HL-60/S4 treated with phorbol 12-myristate 13-acetate at 8.2 ng/mL for 4 days and 3 days (cell line): ENCODE results near the gene DOCK3.

Source experiments
- in situ Hi-C: fragments of 300-500 bp; cut with MboI; formaldehyde crosslinking; loops from 2 replicates; pipeline ENCODE4 v1.15.0; 2022; ENCODE audit warnings: low sequenced_read_pairs

DOCK3 gene

GRCh38 chr3:51380601-51381332, 706.0 kb downstream of the DOCK3 start:
- in situ Hi-C loops: loop anchor here (25.0 kb wide), 1 partner anchor 768 kb away; the partner anchor contains the start of genes CISH and MAPKAPK3

DNA sequence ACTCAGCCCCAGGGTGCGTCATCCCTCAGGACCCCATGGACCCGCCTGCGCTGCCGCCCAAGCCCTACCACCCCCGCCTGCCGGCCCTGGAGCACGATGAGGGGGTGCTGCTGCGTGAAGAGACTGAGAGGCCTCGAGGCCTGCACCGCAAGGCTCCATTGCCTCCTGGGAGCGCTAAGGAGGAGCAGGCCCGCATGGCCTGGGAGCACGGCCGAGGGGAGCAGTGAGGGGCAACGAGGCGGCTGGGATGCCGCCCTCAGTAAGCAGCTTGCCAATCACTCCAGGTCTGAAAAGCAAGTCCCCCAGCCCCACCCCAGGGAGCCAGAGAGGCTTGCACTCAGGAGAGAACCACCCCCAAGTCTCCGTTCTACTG, 706.6 kb downstream of the DOCK3 start:
- in situ Hi-C loops: loop anchor here (25.0 kb wide), 1 partner anchor 769 kb away; the partner anchor contains the start of genes CISH and MAPKAPK3

- in situ Hi-C loops: loop anchor here (25.0 kb wide), 1 partner anchor 770 kb away; the partner anchor contains the start of genes CISH and MAPKAPK3
These were observed 707.5 kb downstream of the DOCK3 start for GRCh38 chr3:51382076-51382745.

GRCh38 chr3:51382947-51383578, 708.3 kb downstream of the DOCK3 start:
- in situ Hi-C loops: loop anchor here (25.0 kb wide), 1 partner anchor 771 kb away; the partner anchor contains the start of genes CISH and MAPKAPK3

DNA sequence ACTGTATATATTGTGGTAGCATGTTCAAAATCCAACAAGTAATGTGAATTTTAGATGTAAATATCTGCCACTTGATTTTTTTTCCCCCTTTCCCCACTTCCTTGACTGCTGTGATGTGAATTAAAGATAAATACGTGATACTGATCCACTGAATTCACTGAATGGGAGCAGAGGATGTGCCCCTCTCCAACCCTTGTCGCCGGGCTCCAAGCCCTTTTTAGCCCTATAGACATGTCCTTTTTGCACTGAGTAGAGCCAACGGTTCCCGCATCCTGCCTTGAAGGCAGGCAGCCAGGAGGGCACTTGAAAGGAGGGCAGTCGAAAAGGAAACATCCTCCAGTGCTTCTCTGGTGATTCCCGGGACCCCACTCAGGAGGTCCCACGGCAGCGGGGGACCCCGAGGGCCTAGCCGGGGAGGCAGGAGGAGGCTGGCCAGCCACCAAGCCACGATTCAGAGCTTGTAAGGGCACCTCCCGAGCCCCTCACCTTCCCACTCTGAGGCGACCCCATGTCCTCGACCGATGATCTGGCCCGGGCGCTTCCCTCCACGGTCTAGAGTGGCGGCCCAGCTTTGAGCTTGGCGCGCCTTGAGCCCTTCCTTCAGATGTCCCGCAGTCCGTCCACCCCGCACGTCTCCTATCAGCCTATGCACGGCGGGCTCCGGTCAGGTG, 709.5 kb downstream of the DOCK3 start:
- in situ Hi-C loops: loop anchor here (25.0 kb wide), 1 partner anchor 772 kb away; the partner anchor contains the start of genes CISH and MAPKAPK3

DNA sequence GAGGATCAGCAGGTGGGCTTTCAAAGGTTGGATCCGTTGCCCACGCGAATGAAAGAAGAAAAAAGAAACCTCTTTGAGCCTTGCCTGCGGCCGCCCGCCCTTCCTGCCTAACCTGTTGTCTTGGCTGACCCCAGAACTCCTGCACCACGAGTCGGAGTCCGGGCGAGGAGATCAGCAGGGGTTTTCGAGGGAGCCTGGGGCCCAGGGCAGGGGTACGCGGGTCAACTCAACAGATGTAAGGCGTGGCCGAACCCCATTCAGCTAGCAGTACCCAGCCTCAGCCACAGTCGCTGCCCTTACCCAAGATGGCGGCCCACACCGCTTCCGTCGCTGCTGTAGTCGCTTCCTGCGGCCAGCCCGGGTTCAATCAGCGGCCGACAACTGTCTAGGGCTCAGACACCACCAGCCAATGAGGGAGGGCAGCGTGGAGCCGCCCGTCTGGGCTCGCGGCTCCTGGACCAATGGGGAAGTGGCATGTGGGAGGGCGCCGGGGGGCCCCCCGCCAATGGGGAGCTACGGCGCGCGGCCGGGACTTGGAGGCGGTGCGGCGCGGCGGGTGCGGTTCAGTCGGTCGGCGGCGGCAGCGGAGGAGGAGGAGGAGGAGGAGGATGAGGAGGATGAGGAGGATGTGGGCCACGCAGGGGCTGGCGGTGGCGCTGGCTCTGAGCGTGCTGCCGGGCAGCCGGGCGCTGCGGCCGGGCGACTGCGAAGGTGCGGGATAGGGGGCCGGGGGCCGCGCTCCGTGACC, 710.2 kb downstream of the DOCK3 start, which contains the start of gene MANF:
MANF (plus strand) TSS at position 566 of the 748 bp plus-strand sequence; CDS start at position 618, 52 bp downstream.
- in situ Hi-C loops: loop anchor here (25.0 kb wide), 1 partner anchor 773 kb away; the partner anchor contains the start of genes CISH and MAPKAPK3

DNA sequence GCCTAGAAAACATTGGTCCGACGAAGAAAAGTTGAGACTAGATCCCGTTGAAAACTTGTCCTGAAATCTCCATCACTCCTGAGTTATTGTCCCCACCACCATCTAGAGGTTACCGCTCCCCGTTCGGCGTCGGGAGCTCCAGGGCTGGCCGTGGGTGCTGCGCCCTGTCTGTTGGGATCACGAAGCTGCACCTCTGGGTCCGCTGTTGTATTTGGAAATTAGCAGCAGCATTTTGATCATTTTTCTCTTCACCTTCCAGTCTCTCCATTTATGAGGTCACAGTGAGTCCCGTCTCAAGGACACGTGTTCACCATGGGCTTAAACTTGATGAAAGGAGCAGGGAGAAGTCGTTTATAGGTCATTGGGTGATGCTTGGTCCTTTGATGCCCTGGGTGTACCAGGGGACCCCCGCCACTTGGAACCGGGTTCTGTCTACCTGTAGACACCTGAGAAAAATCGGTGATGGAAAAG, 710.9 kb downstream of the DOCK3 start:
- in situ Hi-C loops: loop anchor here (25.0 kb wide), 1 partner anchor 773 kb away; the partner anchor contains the start of genes CISH and MAPKAPK3

DNA sequence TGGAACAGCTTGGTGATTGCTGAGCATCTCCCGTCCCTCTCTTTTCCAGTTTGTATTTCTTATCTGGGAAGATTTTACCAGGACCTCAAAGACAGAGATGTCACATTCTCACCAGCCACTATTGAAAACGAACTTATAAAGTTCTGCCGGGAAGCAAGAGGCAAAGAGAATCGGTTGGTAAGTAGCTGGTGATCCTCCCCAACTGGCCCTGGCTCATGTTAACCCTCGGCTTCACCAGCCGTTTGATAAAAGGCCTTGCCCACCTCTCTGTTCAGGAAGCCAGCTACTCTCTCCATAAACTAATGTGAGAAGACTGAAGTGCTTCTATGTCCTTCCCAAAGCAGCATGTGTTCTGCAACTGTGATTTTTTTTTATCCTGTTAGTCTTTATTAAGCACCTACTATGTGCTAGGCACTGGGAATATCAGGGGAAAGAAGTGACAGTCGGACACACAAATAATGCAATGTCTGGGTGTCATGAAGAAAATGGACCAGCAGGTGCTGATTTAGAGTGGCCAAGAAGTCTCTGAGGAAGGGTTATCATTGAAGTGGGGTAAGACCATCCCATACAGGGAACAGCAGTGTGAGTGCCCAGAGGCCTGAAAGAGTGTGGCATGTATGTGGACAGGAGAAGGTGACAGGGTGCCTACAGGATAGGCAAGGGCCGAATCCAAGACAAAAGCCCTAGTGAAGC, 711.6 kb downstream of the DOCK3 start:
- in situ Hi-C loops: loop anchor here (25.0 kb wide), 1 partner anchor 774 kb away; the partner anchor contains the start of genes CISH and MAPKAPK3

GRCh38 chr3:51386852-51387229, 712.1 kb downstream of the DOCK3 start:
- in situ Hi-C loops: loop anchor here (25.0 kb wide), 1 partner anchor 775 kb away; the partner anchor contains the start of genes CISH and MAPKAPK3

DNA sequence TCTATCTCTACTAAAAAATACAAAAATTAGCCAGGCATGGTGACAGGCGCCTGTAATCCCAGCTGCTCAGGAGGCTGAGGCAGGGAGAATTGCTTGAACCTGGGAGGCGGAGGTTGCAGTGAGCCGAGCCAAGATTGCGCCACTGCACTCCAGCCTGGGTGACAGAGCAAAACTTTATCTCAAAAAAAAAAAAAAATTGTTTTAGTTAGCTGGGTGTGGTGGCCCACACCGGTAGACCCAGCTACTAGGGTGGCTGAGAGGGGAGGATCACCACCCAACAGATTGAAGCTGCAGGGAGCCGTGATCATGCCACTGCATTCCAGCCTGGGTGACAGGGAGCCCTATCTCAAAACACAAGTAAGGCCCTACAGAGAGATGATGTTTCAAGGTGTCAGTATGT, 712.6 kb downstream of the DOCK3 start:
- in situ Hi-C loops: loop anchor here (25.0 kb wide), 1 partner anchor 775 kb away; the partner anchor contains the start of genes CISH and MAPKAPK3

- in situ Hi-C loops: loop anchor here (25.0 kb wide), 1 partner anchor 776 kb away; the partner anchor contains the start of genes CISH and MAPKAPK3
These were observed 713.7 kb downstream of the DOCK3 start for GRCh38 chr3:51388286-51389029.

DNA sequence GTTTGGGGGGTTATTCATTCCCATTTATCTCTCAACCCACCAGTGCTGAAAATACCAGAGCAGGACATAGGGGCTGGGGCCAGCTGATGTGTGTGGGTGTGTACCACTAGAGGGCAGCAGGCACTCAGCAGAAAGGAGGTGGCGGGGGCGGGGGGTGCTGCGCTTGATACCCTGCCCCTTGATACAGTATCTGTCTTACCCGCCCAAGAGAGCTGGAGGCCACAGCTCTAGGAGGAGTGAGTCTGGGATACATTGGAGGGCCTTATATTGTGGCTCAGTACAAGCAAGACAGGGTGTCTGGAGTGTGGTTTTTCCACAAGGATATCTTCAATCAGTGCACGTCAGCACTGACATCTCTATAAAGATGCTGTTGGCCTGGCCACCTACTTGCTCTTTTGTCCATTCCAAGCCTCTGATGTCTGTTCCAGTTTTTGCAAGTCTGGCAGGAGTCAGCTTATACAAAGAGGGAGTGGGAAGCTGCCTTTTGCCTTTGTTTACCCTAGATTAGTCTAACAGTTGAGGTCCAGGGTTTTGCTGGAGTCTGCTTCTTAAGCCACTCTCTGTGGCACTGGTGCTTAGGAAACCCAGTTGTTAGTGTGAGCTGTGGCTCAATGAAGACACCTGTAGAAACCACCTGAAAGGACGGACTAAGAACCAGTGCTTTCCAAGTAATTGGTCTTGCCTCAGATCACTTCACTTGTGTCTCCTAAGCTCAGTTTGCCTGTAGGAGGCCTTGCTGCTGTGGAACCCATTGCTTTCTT, 714.9 kb downstream of the DOCK3 start:
- in situ Hi-C loops: loop anchor here (25.0 kb wide), 1 partner anchor 777 kb away; the partner anchor contains the start of genes CISH and MAPKAPK3

DNA sequence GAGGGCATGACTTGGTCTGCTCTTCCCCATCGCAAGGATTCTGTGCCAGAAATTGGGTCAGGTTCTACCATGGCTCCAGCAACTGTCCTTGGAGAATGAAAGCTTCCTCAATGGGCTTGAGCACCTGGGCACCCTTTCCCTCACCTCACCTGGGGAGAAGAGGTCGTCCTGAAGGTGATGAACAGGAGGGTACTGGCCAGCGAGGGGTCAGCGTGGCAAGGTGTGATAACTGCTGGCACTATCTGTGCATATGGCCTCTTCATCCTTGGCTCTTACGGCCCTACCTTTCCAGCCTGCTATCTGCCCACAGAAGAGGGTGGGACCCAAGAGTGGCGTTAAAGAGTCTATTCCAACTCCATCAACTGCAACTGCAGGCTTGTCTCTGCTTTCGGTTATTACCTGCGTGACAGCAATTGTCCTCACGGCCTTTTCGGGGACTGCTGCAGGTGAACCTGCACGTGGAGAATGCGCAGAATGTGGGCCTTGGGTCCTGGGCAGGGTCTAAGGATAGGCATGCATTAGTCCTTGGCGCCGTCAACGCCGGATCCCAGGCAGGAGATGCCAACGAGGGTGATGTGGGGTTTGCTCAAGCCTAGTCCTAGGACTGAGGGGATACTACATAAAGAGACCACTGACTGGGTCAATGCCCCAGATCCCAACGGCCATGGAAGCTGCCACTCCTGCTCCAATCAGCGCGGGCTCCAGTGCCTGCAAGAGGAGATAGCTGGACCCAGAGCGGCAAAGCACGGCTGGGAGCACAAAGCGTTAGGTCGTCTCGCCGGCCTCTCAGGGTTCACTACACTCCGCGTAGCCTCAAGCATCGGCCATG, 715.7 kb downstream of the DOCK3 start:
- in situ Hi-C loops: loop anchor here (25.0 kb wide), 1 partner anchor 778 kb away; the partner anchor contains the start of genes CISH and MAPKAPK3

DNA sequence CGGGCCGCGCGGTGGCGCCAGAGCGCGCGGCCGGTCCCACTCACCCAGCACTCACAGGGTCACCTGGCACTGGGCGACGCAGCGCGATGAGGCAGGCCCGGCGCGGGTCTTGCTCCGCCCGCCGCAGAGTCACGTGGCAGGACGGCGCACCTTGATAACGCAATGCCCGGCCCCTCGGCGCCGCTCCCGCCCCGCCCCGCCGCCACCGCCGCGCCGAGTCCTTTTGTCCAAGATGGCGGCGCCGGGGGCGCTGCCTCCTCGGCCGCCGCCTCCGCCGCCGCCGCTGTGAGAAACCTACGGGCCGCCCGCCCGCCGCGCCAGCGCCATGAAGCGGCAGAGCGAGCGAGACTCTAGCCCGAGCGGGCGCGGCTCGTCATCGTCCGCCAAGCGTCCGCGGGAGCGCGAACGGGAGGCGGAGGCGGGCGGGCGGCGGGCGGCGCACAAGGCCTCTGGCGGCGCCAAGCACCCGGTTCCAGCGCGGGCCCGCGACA, 716.4 kb downstream of the DOCK3 start, which contains the start of gene RBM15B:
RBM15B (plus strand) TSS at position 211 of the 491 bp plus-strand sequence; CDS start at position 326, 115 bp downstream.
- in situ Hi-C loops: loop anchor here (25.0 kb wide), 1 partner anchor 779 kb away; the partner anchor contains the start of genes CISH and MAPKAPK3

GRCh38 chr3:51391566-51392354, 717.0 kb downstream of the DOCK3 start:
- in situ Hi-C loops: loop anchor here (25.0 kb wide), 1 partner anchor 779 kb away; the partner anchor contains the start of genes CISH and MAPKAPK3
